GM12892 (cell line): Measurements from ENCODE around the gene TMEM236.

Experiments
- POLR2A ChIP-seq: IDR thresholded peaks from 2 replicates; pipeline ENCODE4 v1.6.1; 2011; ENCODE audit warnings: low read depth, low read length, control low read depth
- POLR2AphosphoS5 ChIP-seq: IDR thresholded peaks from 2 replicates; pipeline ENCODE4 v1.6.1; 2011; ENCODE audit warnings: low read depth, low read length, control low read depth
- TAF1 ChIP-seq: IDR thresholded peaks from 2 replicates; pipeline ENCODE4 v1.6.1; 2011; ENCODE audit warnings: low read depth, mild to moderate bottlenecking, control low read depth, low read length, borderline replicate concordance

GRCh38 chr10:17766731-17767130 is 14.7 kb downstream of the TMEM236 start:
- TF ChIP-seq POLR2AphosphoS5 (no peak), POLR2A (no peak), TAF1 (no peak)
